Lung microvascular endothelial cell (primary cell): Measurements from ENCODE around the gene BRF1. TPM values are rescaled to one million over a fixed set of nuclear protein-coding genes. Genes with fewer than 3 reads are reported as not detected.
"Not testable (repeated sequence)": the region's sequence is repeated elsewhere in the genome, so short reads cannot be mapped to it uniquely, and the experiment has no call there.

Experiments
- DNase-seq, 2 donors: peaks; one replicate each; pipeline versions ENCODE4 v3.0.0 to v3.0.0-alpha.2; 2010; ENCODE audit warnings: low read depth in 2 of 2
- total RNA-seq: library from RNA; depleted of rRNA; stranded (reverse); fragments of >200 nt; gene quantifications from 2 replicates; pipeline ENCODE4 v1.2.1, GENCODE V29; 2014

Gene BRF1
- total RNA-seq, 1 donor from 2014 or later = 34.7 TPM

GRCh38 chr14:105292826-105293711 lies 7.7 kb downstream of the BRF1 start:
- peak; percentile 65 to 82 for DNase-seq

- DNase-seq = peak in 1 of 2 donors; percentile 67
Observed at GRCh38 chr14:105290621-105291346, 10.0 kb downstream of the BRF1 start.

- DNase-seq = not testable (repeated sequence)
Observed at GRCh38 chr14:105288936-105289335, 11.9 kb downstream of the BRF1 start.

- no peak for DNase-seq
Observed at GRCh38 chr14:105287249-105288102, 13.3 kb downstream of the BRF1 start.

GRCh38 chr14:105286759-105287144 lies 14.0 kb downstream of the BRF1 start:
- DNase-seq = no peak

- DNase-seq = no peak
Observed at GRCh38 chr14:105285174-105285573, 15.6 kb downstream of the BRF1 start.

GRCh38 chr14:105283899-105284298 lies 16.9 kb downstream of the BRF1 start:
- peak; percentile 59 to 80 for DNase-seq

- no peak for DNase-seq
Observed at GRCh38 chr14:105283028-105283427, 17.8 kb downstream of the BRF1 start.

GRCh38 chr14:105282098-105282725 lies 18.6 kb downstream of the BRF1 start:
- no peak for DNase-seq

- DNase-seq = peak; percentile 80 to 90
Observed at GRCh38 chr14:105281371-105282097, 19.3 kb downstream of the BRF1 start.

GRCh38 chr14:105280525-105280924 lies 20.3 kb downstream of the BRF1 start:
- no peak for DNase-seq

GRCh38 chr14:105279642-105280361 lies 21.0 kb downstream of the BRF1 start:
- no peak for DNase-seq

GRCh38 chr14:105277448-105277847 lies 23.4 kb downstream of the BRF1 start:
- not testable (repeated sequence) for DNase-seq

GRCh38 chr14:105275267-105275946 lies 25.4 kb downstream of the BRF1 start:
- no peak for DNase-seq

- DNase-seq = no peak
Observed at GRCh38 chr14:105274637-105275036, 26.2 kb downstream of the BRF1 start.

- DNase-seq = no peak
Observed at GRCh38 chr14:105273062-105273461, 27.7 kb downstream of the BRF1 start.

GRCh38 chr14:105272623-105273022 lies 28.2 kb downstream of the BRF1 start:
- no peak for DNase-seq

GRCh38 chr14:105271224-105271890 lies 29.4 kb downstream of the BRF1 start:
- no peak for DNase-seq

GRCh38 chr14:105269405-105269804 lies 31.4 kb downstream of the BRF1 start:
- DNase-seq = no peak
